H4 (cell line): ENCODE data around the gene UBE2E2. TPM values are rescaled to one million over a fixed set of nuclear protein-coding genes. Genes with fewer than 3 reads are reported as not detected.

ENCODE experiments used
- DNase-seq: peaks from one replicate; pipeline ENCODE4 v3.0.0-alpha.2; 2015; ENCODE audit warnings: low spot score
- total RNA-seq: library from RNA; depleted of rRNA; stranded (reverse); fragments of >200 nt; shearing (Covaris generic); gene quantifications from 2 replicates; pipeline ENCODE4 v1.2.3, GENCODE V29; 2014

The UBE2E2 gene
- total RNA-seq, 1 experiment from 2014 or later = 42.5 TPM

GRCh38 chr3:23480329-23480714 is 277.2 kb downstream of the UBE2E2 start:
- no peak for DNase-seq

- no peak for DNase-seq
Observed at GRCh38 chr3:23481011-23481615, 278.0 kb downstream of the UBE2E2 start.

GRCh38 chr3:23481616-23482278 is 278.6 kb downstream of the UBE2E2 start:
- DNase-seq = no peak

GRCh38 chr3:23484386-23484785 is 281.3 kb downstream of the UBE2E2 start:
- DNase-seq = no peak

- no peak for DNase-seq
Observed at GRCh38 chr3:23485922-23486321, 282.8 kb downstream of the UBE2E2 start.

- DNase-seq = no peak
Observed at GRCh38 chr3:23487015-23487414, 283.9 kb downstream of the UBE2E2 start.

GRCh38 chr3:23488618-23489017 is 285.5 kb downstream of the UBE2E2 start:
- no peak for DNase-seq

GRCh38 chr3:23489300-23490158 is 286.4 kb downstream of the UBE2E2 start:
- DNase-seq = no peak

- peak; percentile 6 for DNase-seq
Observed at GRCh38 chr3:23490459-23490858, 287.3 kb downstream of the UBE2E2 start.

GRCh38 chr3:23492057-23492456 is 288.9 kb downstream of the UBE2E2 start:
- no peak for DNase-seq

- no peak for DNase-seq
Observed at GRCh38 chr3:23493889-23494288, 290.8 kb downstream of the UBE2E2 start.

- DNase-seq = no peak
Observed at GRCh38 chr3:23494967-23495366, 291.8 kb downstream of the UBE2E2 start.

- DNase-seq = no peak
Observed at GRCh38 chr3:23495507-23495906, 292.4 kb downstream of the UBE2E2 start.

- no peak for DNase-seq
Observed at GRCh38 chr3:23496165-23496564, 293.0 kb downstream of the UBE2E2 start.

- DNase-seq = no peak
Observed at GRCh38 chr3:23497156-23497555, 294.0 kb downstream of the UBE2E2 start.

GRCh38 chr3:23501201-23501802 is 298.2 kb downstream of the UBE2E2 start:
- DNase-seq = no peak

- no peak for DNase-seq
Observed at GRCh38 chr3:23508464-23508863, 305.3 kb downstream of the UBE2E2 start.

- no peak for DNase-seq
Observed at GRCh38 chr3:23518441-23518840, 315.3 kb downstream of the UBE2E2 start.

GRCh38 chr3:23519314-23520208 is 316.4 kb downstream of the UBE2E2 start:
- DNase-seq = no peak

- no peak for DNase-seq
Observed at GRCh38 chr3:23527326-23527725, 324.2 kb downstream of the UBE2E2 start.

GRCh38 chr3:23533596-23533995 is 330.5 kb downstream of the UBE2E2 start:
- no peak for DNase-seq
